DMS114 treated with DMSO at 0.1 percent for 48 hours (cell line): ENCODE results near the gene ZBTB46.

Experiments
- DNase-seq: peaks from one replicate; lab custom pipeline; 2025; ENCODE audit not compliant: unreplicated experiment; lab: John Stamatoyannopoulos, UW

Gene ZBTB46

DNA sequence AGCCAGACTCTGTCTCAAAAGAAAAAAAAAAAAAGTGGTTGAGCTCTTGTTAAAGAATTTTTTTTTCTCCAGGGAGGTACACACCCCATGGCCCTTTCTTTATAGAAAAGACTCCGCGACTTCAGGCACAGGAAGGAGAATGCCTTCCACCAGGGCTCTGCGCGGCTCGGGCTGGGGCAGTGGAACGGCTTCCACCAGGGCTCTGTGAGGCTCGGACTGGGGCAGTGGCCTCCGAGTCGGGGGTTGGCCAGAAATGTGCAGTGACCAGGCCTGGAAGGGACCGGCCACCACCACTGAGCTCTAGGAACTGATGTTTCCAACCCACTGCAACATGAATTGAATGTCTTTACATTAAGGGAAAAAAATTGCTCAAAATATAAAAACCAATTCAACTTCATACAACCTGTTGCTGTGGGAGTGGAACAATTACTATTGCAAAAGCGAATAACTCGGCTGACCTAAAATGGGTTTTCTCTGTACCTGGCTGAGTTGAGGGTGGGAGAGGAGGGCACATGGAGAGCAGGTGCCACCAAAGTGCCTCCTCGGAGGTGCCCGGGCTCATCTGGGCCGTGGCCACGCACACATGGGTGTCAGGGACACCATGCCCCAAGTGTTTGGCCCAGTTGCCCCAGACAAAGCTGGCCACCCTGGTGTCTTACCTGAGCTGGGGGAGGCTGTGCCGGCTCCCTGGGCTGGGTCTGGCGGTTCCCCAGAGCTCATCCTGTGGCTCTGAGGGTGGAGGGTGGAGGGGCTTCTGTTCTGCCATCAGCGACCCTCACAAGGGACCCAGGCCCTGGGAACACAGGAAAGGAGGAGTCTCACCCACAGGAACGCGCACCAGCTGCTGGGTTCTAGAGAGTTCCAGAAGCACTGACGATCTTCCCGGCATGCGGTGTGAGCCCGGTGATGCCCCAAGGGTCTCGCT is 62.2 kb downstream of the ZBTB46 start:
- DNase-seq: no peak

DNA sequence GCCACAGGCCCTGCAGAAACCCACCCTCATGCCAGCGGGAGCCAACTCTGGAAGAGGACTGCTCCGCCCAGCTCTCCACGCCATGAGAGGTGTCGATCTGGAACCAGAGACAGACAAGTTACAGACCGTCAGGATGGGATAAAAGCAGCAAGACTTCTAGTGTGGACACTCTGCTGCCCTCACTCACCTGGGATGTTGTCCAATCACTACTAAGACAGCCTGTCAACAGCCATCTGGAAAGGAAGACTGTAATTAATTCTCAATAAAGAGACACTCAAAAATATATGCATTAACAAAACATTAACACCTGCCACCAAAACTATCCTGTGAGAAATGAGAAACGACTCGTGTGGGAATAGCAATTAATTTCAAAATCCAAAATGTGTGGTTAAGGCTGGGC is 63.2 kb downstream of the ZBTB46 start:
- DNase-seq: no peak

DNA sequence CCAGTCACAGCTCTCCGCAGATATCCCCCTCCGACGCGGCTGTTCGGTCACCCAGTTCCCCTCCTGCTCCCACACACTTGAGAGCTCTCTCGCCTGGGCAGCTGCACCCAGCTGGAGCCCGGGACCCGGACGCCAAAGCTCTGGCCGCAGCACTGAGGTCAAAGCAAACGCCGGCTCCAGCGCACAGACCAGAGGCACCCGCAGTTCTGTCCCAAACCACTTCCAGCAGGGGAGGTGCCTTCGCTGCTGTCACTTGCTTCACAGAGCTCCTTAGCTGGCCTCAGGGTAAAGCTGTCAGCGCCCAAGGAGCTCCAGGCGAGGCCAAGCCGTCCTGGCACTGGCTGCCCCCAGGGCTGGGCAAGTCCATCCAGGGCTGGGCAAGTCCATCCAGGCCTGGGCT is 63.6 kb downstream of the ZBTB46 start:
- DNase-seq: no peak

DNA sequence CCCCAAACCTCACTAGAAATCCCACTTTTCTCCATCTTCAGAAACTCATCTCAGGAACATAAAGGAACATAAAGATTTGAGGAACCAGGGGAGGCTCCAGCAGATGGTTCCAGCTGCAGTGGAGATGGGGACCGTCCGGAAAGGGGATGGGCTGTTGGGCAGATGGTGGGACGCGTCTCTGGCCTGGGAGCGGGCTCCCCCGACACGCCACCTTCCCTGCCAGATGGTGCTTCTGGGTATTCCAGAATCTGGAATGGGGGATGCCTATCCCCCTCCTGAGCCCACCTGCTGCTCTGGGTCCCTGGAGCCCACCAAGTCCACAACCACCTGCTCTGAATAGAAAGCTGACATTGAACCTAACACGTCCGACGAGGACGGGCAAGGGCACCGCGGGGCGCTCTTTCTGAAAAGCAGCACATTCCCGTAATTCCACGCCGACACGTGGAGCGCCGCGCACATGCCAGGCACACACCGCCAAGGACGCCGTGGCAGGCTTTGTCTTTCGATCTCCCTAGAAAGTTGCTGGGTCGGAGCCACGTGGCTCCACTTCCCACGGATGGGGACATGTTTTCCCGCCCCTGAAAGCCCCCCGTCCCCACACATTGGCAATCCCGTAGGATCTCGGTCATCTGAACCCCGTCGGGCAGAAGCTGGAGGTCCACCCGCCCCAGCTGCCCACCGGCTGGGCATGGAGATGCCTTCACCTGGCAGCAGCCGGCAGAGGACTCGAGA is 64.2 kb downstream of the ZBTB46 start:
- DNase-seq: no peak

DNA sequence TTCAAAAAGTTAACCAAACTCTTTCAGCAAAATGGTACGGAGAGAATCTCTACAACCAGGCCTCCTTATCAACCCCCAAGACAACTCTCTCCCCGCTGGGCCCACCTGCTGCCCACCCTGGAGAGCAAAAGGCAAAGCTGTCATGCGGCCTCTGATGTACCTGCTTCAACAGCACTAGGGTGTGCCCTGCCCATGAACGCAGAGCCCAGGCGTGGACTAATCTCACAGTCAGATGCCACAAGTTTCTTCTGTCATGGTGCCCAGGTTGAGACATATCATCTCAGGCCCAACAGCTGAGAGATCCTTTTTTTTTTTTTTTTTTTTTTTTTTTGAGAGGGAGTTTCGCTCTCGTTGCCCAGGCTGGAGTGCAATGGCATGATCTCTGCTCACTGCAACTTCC is 65.2 kb downstream of the ZBTB46 start:
- no peak for DNase-seq

DNA sequence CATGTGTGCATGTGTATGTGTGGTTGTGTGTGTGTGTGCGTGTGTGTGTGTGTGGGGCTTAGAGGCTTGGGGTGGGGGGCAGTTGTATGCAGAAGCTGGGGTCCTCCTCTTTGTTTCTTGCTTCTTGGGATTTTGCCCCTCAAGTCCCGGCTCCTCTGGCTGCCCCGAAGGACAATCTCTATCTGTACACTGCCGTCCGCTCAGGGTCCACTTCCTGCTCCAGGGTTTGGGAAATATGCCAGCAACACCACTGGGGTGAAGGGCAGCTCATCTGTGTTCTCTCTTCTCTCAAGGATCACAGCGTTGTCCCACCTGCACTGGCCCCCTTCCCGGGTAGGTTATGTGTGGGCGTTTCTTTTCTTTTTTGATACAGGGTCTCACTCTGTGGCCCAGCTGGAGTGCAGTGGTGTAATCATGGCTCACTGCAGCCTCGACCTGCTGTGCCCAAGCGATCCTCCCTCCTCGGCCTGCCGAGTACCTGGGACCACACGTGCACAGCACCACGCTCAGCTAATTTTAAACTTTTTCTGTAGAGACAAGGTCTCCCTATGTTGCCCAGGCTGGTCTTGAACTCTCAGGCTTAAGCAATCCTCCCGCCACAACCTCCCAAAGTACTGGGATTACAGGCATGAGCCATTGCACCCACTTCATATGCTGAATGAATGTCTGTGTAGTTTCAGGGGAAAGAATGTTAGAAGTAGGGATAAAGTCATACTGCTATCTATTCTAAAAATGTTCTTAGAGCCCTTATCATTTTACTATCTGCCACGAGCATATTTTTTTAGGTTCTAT is 65.8 kb downstream of the ZBTB46 start:
- DNase-seq: no peak

DNA sequence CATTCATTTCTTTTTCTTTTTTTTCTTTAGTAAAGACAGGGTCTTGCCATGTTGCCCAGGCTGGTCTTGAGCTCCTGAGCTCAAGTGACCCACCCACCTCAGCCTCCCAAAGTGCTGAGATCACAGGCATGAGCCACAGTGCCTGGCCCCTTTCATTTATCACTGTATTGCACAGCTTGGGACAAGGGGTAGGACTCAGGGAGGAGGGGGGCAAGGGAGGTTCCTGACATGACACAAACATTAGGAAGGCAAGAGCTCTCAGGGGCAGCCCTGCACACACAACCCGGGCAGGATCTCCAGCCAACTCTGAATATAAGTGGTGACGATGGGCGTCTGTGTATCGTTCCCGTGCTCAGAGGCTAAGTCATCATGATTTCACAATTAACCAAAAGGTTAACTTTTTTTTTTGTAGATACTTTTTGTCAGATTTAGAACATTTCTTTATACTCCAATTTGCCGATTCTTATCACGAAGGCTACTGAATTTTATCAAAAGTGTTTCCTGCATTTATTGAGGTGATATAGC is 71.6 kb downstream of the ZBTB46 start:
- DNase-seq: no peak

DNA sequence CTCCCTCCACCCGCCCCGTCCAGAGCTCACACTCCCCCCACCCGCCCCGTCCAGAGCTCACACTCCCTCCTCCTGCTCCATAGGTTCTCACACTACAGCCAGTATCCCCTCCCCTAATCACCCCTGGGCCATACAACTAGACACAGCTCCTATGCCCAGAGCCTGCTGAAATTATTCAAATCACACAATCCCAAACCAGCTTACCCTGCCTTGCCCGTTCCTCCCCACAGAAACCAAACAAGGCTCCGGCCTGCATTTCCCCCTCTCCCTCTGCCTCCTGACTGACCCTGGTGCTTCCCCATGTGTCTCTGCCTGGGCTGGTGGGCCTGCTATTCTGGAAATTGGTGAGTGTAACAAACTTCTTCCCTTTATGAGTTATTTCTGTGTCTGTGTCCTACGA is 72.9 kb downstream of the ZBTB46 start:
- no peak for DNase-seq

DNA sequence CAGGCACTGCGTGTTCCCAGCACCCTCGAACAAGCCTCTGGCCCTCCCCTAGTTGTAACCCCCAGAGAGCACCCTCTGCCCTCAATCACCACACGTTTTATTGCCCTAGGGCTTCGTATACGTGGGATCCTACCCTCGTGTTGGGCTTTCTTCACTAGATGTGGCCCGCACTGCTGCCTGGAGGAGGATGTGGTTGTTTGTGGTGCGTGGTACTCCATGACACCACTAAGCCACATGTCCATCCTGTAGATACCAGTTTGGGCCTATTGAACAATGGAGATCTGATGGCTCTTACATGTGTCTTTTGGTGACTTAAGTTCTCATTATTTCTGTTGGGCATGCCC is 74.4 kb downstream of the ZBTB46 start:
- DNase-seq: no peak

DNA sequence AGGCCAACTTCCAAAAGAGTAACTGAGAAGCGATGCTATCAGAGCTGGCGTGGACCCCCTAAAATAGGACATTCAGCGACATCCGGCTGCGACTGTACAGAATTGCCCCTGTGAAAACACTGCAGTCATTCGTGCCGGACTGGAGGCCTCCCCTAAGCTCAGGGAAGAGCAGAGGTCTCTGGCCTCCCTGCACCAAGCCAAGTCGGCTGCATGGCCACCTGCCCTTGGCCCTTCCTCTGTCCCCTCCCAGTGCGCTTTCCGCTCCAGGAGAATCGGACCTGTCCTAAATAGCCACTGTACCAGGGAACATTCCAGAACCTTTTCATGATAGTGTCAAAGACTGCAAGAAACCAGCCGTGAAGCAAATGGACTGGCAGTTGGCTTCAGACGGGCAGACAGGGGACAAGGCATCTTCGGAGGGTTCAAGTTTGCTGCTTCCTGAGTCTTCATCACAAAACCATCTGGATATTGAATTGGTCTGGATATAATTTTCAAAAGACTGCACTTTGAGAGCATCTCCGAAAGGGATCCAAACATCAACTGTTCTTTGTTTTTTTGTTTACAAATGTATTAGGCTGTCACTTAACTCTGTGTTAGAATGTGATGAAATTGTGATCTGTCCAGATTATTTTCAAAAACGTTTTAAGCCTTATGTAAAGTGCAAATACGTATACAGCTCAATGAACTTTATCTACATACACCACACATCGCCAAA is 75.0 kb downstream of the ZBTB46 start:
- DNase-seq: no peak

DNA sequence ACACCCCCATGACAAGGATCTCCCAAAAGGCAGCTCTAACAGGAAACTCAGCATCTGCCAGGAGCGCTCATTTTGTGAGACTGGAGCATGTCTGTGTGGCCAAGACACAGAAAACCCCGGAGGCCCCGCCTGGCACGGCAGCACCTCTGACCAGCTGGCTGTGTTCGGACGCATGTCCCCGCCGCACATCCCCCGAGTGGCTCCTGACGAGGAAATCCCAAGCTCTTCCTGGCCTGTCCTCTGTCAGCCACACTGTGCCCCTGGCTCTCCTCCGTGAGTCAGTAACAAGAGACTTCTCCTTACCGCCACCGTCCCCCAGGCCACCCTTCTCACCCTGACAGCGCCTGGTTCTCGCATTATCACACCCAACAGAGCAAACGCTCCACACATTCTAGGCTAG is 77.1 kb downstream of the ZBTB46 start:
- DNase-seq: no peak

DNA sequence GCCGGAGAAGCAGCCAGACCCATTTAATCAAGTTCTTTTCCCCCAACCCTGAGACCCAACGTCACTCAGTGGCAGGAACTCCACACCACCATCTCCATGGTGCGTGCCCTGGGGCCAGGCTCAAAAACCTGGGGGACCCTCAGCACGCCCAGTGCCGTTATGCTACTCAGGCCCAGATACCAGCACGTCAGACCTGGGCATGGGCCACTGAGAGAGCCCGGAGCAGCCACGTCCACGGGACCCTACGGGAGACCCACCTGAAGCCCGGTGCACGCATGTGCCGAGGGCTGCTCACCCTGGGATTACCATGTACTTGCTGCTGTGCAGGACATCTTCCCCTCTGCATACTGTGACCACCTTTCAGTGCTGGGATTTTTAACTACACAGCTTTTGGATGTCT is 77.7 kb downstream of the ZBTB46 start:
- DNase-seq: no peak

DNA sequence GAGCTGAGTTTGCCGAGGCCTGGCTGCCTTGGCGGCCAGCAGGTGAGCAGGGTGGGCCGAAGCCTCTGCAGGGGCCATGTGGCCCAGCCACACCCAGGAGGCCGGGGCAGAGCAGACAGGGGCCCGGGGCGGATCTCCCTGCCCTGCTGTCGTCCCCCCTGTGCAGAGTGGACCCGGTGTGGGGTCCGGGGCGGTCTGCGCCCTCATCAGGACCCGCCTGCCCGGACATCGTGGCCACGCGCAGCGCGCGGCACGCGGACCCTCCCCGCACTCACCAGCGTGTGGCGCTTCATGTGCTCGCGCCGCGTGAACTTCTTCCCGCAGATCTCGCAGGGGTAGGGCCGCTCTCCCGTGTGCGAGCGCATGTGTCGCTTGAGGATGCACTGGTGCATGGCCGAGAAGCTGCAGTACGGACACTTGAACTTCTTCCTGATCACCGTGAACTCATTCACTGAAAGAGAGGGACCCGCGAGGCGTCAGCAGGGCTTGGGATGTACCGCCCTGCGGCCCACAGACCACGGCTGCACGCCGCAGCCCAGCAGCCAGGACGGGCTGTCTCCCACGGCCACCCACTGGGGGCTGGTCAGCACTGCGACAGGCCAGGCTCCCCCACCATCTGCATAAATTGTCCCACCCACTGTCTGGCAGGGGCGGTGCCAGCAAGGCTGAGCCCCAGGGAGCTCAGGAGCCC is 78.5 kb downstream of the ZBTB46 start:
- no peak for DNase-seq

DNA sequence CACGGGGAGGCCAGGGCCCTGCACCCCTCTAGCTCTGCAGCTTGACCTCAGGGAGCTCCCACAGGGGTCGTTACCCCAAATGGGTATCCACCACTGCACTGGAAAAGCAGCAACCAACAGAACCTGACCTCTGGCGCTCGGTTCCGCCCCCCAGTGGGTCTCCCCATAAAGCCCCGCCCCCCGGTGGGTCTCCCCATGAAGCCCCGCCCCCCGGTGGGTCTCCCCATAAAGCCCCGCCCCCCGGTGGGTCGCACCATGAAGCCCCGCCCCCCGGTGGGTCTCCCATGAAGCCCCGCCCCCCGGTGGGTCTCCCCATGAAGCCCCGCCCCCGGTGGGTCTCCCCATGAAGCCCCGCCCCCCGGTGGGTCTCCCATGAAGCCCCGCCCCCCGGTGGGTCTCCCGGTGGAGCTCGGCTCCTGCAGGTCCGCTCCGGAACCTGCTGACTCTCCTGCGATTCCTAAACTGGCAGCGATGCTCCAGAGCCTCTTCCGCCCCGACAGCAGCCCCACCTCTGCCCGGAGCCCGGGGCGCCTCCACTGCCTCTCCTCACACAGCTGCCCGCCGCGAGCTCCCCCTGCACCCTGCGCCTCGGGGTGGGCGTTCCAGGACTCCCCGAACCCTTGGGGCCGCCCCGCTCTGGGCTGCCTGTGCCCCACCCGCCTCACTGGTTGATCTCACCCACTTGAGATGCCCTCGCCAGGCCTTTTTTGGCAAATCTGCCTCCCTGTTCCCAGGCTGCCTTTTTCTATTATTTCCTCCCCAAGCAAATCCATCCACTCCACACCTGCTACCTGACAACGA is 79.4 kb downstream of the ZBTB46 start:
- DNase-seq: no peak

DNA sequence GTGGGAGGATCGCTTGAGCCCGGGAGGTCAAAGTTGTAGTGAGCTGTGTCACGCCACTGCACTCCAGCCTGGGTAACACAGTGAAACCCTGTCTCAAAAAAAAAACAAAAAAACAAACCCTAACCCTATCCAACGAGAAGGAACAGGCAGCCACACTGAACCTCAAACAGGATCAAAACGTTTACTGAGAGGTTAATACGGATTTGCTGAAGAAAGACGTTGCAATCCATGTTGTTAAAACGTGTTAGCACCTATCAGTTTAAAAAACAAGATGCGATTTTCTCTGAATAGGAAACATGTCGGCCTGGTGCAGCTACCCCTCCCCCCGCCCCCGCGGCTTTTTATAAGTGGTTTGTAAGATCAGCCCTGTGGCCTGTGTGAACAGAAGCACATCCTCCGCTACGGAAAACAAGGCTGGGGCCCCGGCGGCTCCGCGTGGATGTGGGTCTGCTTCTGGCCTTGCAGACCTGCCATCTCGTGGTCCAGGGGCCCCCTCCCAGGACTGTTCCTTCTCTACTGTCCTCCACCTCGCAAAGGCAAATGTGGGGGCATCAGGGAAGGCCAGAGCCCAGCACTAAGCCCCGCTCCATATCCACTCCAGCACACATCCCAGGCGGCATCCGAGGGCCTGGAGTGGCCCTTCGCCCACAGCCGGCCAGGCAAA is 80.1 kb downstream of the ZBTB46 start:
- no peak for DNase-seq

DNA sequence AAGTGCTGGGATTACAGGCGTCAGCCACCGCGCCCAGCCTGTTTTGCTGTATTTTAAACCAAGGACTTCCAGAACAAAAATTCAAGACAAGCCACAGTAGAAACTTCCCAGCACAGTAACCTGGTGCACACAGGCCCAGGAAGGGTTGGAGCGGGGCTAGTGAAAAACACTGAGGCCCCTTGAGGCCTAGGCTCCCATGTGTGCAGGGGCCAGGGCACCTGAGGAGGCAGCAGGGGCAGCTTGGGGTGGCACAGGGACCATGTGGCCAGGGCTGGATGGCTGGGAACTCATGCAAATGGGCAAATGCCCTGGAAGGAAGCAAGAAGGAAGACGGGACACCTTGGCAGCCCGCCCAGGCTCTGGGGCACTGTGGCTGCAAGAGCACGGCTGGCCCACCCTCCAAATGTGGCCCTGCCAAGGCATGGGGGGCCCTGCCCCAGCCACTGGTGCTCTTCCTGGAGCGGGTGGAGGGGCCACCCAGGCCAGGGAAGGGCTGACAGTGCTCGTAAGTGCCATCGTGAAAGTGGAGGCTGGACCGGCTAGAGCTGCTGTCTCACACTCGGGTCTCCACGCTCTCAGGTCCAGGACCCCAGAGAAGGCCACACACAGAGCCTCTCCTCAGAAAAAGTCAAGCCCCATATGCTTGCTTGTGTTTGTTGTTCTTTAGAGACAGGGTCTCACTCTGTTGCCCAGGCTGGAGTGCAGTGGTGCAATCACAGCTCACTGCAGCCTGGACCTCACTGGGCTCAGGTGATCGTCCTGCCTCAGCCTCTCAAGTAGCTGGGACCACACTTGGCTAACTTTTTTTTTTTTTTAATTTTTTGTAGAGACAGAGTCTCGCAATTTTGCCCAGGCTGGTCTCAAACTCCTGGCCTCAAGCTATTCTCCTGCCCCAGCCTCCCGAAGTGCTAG is 81.2 kb downstream of the ZBTB46 start:
- no peak for DNase-seq

DNA sequence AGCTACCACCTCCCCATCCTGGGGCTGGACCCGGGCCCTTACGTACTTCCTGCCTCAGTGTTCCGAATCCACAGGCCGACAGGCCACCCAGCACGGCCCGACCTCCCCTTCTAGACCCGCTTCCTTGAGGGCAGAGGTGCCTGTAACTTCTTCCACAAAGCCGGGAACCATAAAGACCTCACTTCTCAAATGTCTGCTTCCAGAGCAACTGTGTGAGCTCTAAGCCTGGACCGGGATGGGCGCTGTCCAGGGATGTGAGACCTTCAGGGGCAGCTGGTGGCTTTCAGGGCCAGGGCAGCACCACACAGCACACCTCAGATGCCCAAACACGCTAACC is 82.2 kb downstream of the ZBTB46 start:
- DNase-seq: no peak
